M059J (cell line): ENCODE data around the gene OR56A4. TPM values are rescaled to one million over a fixed set of nuclear protein-coding genes. Genes with fewer than 3 reads are reported as not detected.
"Not testable (repeated sequence)": the region's sequence is repeated elsewhere in the genome, so short reads cannot be mapped to it uniquely, and the experiment has no call there.

ENCODE experiments used
- DNase-seq: peaks from one replicate; pipeline ENCODE4 v3.0.0-alpha.2; 2012; ENCODE audit warnings: low read depth
- total RNA-seq: library from RNA; depleted of rRNA; stranded (reverse); fragments of >200 nt; shearing (Covaris generic); gene quantifications from 2 replicates; pipeline ENCODE4 v1.2.3, GENCODE V29; 2014; rRNA removed

Gene OR56A4
- total RNA-seq, 1 experiment from 2014 or later: not detected

DNA sequence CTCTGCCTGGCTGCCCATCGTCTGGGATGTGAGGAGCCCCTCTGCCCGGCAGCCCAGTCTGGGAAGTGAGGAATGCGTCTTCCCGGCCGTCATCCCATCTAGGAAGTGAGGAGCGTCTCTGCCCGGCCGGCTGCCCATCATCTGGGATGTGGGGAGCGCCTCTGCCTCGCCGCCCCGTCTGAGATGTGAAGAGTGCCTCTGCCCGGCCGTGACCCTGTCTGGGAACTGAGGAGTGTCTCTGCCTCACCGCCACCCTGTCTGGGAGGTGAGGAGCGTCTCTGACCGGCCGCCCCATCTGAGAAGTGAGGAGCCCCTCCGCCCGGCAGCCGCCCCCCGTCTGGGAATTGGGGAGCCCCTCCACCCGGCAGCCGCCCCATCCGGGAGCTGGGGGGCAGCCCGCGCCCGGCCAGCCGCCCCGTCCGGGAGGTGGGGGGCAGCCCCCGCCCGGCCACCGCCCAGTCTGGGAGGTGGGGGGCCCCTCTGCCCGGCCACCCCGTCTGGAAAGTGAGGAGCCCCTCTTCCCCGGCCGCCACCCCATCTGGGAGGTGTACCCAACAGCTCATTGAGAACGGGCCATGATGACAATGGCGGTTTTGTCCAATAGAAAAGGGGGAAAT is 45.9 kb downstream of the OR56A4 start:
- DNase-seq: not testable (repeated sequence)

DNA sequence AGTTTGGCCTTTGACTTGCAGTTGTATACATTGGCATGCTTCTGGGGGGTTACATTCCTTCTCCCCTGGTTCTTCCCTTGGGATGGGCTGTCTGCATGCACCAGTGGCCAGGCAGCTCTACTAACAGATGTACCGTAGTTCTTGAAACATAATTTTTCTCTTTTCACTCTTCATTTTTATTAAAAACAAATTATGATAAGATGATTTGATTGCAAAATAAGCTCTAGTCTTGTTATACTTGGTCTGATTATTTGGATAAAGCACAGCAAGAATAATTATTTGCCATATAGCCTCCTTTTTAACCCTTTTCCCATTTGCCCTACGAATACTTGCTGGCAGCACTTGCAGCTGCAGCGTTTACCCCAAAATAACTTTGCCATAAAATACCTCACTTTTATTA is 51.2 kb downstream of the OR56A4 start:
- DNase-seq: no peak

Other genes starting within 250 kb of the OR56A4 start
- gene OR52N5, start 223.6 kb downstream of the OR56A4 start, total RNA-seq: not detected in 2 replicates
- gene OR52N1, start 215.7 kb downstream of the OR56A4 start, total RNA-seq: not detected in 2 replicates
- gene OR52N2, start 198.0 kb downstream of the OR56A4 start, total RNA-seq: 0.12 TPM in 1 of 2 replicates, not detected in the other
- gene OR52E6, start 165.0 kb downstream of the OR56A4 start, total RNA-seq: not detected in 2 replicates
- gene OR52E8, start 149.3 kb downstream of the OR56A4 start, total RNA-seq: not detected in 2 replicates
- gene OR52E4, start 126.3 kb downstream of the OR56A4 start, total RNA-seq: not detected in 2 replicates
- gene OR52E5, start 113.7 kb downstream of the OR56A4 start, total RNA-seq: not detected in 2 replicates
- not detected in 2 replicates for gene OR56A3, start 64.7 kb downstream of the OR56A4 start, total RNA-seq
- gene OR56A5, start 38.5 kb downstream of the OR56A4 start, total RNA-seq: not detected in 2 replicates
- gene OR52L1, start 20.0 kb downstream of the OR56A4 start, total RNA-seq: 0.37 TPM in 1 of 2 replicates, not detected in the other
- gene OR56A1, start 23.8 kb upstream of the OR56A4 start, total RNA-seq: not detected in 2 replicates
- gene OR56B4, start 100.7 kb upstream of the OR56A4 start, total RNA-seq: not detected in 2 replicates
- not detected in 2 replicates for gene OR52B2, start 163.4 kb upstream of the OR56A4 start, total RNA-seq
- gene OR52W1, start 192.3 kb upstream of the OR56A4 start, total RNA-seq: not detected in 2 replicates
- gene C11orf42, start 198.6 kb upstream of the OR56A4 start, total RNA-seq: not detected in 2 replicates
- gene FHIP1B, start 227.7 kb upstream of the OR56A4 start, total RNA-seq: 7.0 and 11.3 TPM in 2 replicates
- gene CNGA4, start 232.1 kb upstream of the OR56A4 start, total RNA-seq: not detected in 2 replicates